ENCODE measurements around the gene RNFT2.

- TF ChIP-seq CTCF (conservative IDR thresholded peaks at IDR 0.05 in 1 of 2, IDR thresholded peaks at IDR 0.05 in 1 of 2; ENCODE audit: extremely low read depth in 1 of 2, insufficient read depth in 1 of 2, low read depth in 1 of 2, low read length in 2 of 2) (no peak), EZH2 (IDR thresholded peaks at IDR 0.05; ENCODE audit: borderline replicate concordance, low read length) (no peak)
Measured at GRCh38 chr12:116790066-116790465, 52.0 kb downstream of the RNFT2 start.
